ENCODE results near the gene MTUS2. TPM values are rescaled to one million over a fixed set of nuclear protein-coding genes. Genes with fewer than 3 reads are reported as not detected.

Gene MTUS2
- total and polyA plus RNA-seq, 2 of the 8 experiments (the other 6 are each of a cell fraction or from before 2014, with no cell fraction given): 0.18 to 0.80 TPM

DNA sequence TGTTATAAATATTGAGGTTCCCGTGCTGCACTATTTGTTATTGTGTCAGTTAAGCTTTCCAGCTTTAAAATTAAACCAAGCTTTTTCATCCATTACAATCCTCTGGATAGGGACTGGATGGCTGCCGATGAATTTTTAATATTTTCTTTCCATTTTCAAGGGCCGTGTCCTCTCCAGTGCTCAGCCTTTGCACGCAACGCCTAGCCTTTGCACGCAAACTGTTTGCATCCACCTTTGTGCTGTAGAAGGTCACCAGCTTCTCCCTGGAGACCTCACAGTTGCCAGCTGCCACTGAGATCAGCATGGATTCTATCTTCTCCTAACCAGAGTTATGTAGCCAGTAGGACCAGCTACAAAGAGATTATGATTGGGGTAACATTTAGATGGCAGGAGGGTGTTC lies 534.9 kb downstream of the MTUS2 start:
- Histone ChIP-seq H4K91ac (replicated peaks; ENCODE audit: insufficient read length, low read length) (no peak overlapping the region), H2BK120ac (replicated peaks; ENCODE audit: low read depth, low read length) (no peak overlapping the region), H3K27me3 (replicated peaks in 1 of 4; ENCODE audit: control insufficient read depth in 3 of 4, extremely low read depth in 1 of 4, insufficient read depth in 3 of 4, low read length in 3 of 4) (no peaks in the 10 kb centered on the region), H3K9me3 (ENCODE audit: insufficient read depth in 2 of 2, low read depth in 1 of 2, low read length in 1 of 2) (no peaks in the 10 kb centered on the region), H2BK15ac (ENCODE audit: low read length) (no peak overlapping the region), H2AK5ac (ENCODE audit: low read depth, low read length) (no peak overlapping the region), H3K36me3 (ENCODE audit: control insufficient read depth in 2 of 4, insufficient read depth in 4 of 4, low read length in 3 of 4) (no peaks in the 10 kb centered on the region), H3K79me1 (ENCODE audit: low read depth, low read length) (no peaks in the 10 kb centered on the region), H3K4me1 (replicated peaks in 1 of 4; ENCODE audit: control insufficient read depth in 3 of 4, insufficient read depth in 4 of 4, low read length in 3 of 4) (no peaks in the 10 kb centered on the region), H3K27ac (ENCODE audit: low read depth, low read length) (no peak overlapping the region), H3K18ac (ENCODE audit: extremely low read depth, low read length) (no peak overlapping the region), H4K5ac (ENCODE audit: insufficient read length, low read depth, low read length) (no peak overlapping the region), H3K56ac (replicated peaks; ENCODE audit: insufficient read length, low read depth, low read length) (no peak overlapping the region), H3K23ac (ENCODE audit: insufficient read length) (no peak overlapping the region), H3K9ac (replicated peaks in 1 of 4; ENCODE audit: extremely low read depth in 1 of 4, low read depth in 3 of 4, low read length in 3 of 4) (no peak overlapping the region), H3K23me2 (ENCODE audit: low read depth, low read length) (no peaks in the 10 kb centered on the region), H4K8ac (ENCODE audit: extremely low read depth, insufficient read depth, low read length) (no peak overlapping the region), H3K4me2 (ENCODE audit: insufficient read depth in 1 of 2, low read depth in 2 of 2, low read length in 2 of 2) (no peak overlapping the region), H2BK5ac (ENCODE audit: low read depth, low read length) (no peak overlapping the region), H2AFZ (ENCODE audit: low read length) (no peak overlapping the region), H2BK12ac (ENCODE audit: low read depth, low read length) (no peak overlapping the region), H3K79me2 (ENCODE audit: control insufficient read depth in 1 of 2, insufficient read depth in 2 of 2, low read length in 2 of 2) (no peaks in the 10 kb centered on the region), H4K20me1 (replicated peaks in 1 of 2; ENCODE audit: control insufficient read depth in 1 of 2, insufficient read depth in 2 of 2, low read length in 2 of 2) (no peaks in the 10 kb centered on the region), H3K4ac (replicated peaks; ENCODE audit: insufficient read length, low read depth, low read length) (no peak overlapping the region), H3K14ac (ENCODE audit: insufficient read length) (no peak overlapping the region), H3K4me3 (ENCODE audit: extremely low read depth in 1 of 4, insufficient read depth in 2 of 4, low read depth in 3 of 4, low read length in 4 of 4) (no peak overlapping the region), H2BK20ac (ENCODE audit: low read length) (no peak overlapping the region)
- DNase-seq (ENCODE audit: low read depth in 1 of 2, low spot score in 2 of 2) (no peak), FAIRE-seq (no peak)
- POLR2A ChIA-PET (ENCODE audit: partially characterized antibody): no interaction called here
- 96% methylated on average over 6 of the region's 6 CpGs; no CpG with 5 or more reads in 1 of the 2 experiments for WGBS, 2 experiments (ENCODE audit: extremely low coverage in 1 of 2, insufficient coverage in 1 of 2, insufficient read length in 1 of 2, insufficient replicate concordance in 2 of 2, low coverage in 1 of 2, low lambda C conversion rate in 2 of 2, missing lambda C conversion rate in 1 of 2)
- CTCF ChIA-PET (ENCODE audit: partially characterized antibody): interaction anchor here (0.8 to 1.8 kb wide), 3 partner anchors 9 to 550 kb away, joined by 3 to 4 read pairs (median 3); no protein-coding TSS in a partner anchor
- no peak for TF ChIP-seq SUZ12 (IDR thresholded peaks at IDR 0.05; ENCODE audit: low read length)
- no peak for TF ChIP-seq HDAC6 (IDR thresholded peaks at IDR 0.05; ENCODE audit: low read depth, low read length)
- TF ChIP-seq SIRT6 (IDR thresholded peaks at IDR 0.05; ENCODE audit: low read length): no peak
- TF ChIP-seq EGR1 (IDR thresholded peaks at IDR 0.05; ENCODE audit: borderline replicate concordance, low read depth, low read length): no peak
- no peak for TF ChIP-seq TBP (IDR thresholded peaks at IDR 0.05; ENCODE audit: low read depth, low read length)
- TF ChIP-seq MAFK (IDR thresholded peaks at IDR 0.05; ENCODE audit: low read depth, low read length): no peak
- no peak for TF ChIP-seq NRF1 (IDR thresholded peaks at IDR 0.05; ENCODE audit: low read depth, low read length)
- TF ChIP-seq MAX (IDR thresholded peaks at IDR 0.05): no peak
- no peak for TF ChIP-seq EZH2 (IDR thresholded peaks at IDR 0.05; ENCODE audit: low read depth, low read length, severe bottlenecking)
- TF ChIP-seq EP300 (IDR thresholded peaks at IDR 0.05; ENCODE audit: borderline replicate concordance in 1 of 2, low read depth in 2 of 2, low read length in 2 of 2): no peak
- TF ChIP-seq, protein P1, sequence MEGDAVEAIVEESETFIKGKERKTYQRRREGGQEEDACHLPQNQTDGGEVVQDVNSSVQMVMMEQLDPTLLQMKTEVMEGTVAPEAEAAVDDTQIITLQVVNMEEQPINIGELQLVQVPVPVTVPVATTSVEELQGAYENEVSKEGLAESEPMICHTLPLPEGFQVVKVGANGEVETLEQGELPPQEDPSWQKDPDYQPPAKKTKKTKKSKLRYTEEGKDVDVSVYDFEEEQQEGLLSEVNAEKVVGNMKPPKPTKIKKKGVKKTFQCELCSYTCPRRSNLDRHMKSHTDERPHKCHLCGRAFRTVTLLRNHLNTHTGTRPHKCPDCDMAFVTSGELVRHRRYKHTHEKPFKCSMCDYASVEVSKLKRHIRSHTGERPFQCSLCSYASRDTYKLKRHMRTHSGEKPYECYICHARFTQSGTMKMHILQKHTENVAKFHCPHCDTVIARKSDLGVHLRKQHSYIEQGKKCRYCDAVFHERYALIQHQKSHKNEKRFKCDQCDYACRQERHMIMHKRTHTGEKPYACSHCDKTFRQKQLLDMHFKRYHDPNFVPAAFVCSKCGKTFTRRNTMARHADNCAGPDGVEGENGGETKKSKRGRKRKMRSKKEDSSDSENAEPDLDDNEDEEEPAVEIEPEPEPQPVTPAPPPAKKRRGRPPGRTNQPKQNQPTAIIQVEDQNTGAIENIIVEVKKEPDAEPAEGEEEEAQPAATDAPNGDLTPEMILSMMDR (IDR thresholded peaks at IDR 0.05; ENCODE audit: control extremely low read depth in 1 of 3, insufficient read depth in 1 of 3, low read depth in 1 of 3, low read length in 3 of 3): no peak
- no peak for TF ChIP-seq SRF (IDR thresholded peaks at IDR 0.05; ENCODE audit: low read depth, low read length)
